K562 (cell line): ENCODE data around the gene FGF5. TPM values are rescaled to one million over a fixed set of nuclear protein-coding genes. Genes with fewer than 3 reads are reported as not detected.

ENCODE experiments used
- ADNP ChIP-seq: fragments of 200-800 bp; sonication (Bioruptor generic); IDR thresholded peaks from 2 replicates; pipeline ENCODE4 v1.6.1; 2016; ENCODE audit warnings: missing genetic modification characterization, missing compliant biosample characterization
- JUND ChIP-seq, 2 experiments: IDR thresholded peaks; 2 replicates in 1 of 2; 3 replicates in 1 of 2; pipeline ENCODE4 v1.6.1; 2011; ENCODE audit warnings: borderline replicate concordance in 2 of 2, low read depth in 2 of 2, low read length in 2 of 2, improper control_type of control experiment in 1 of 2, missing biosample characterization in 1 of 2, missing genetic modification characterization in 1 of 2, missing genetic modification reagents in 1 of 2
- NCOA1 ChIP-seq: fragments of 450-650 bp; IDR thresholded peaks from 2 replicates; pipeline ENCODE4 v1.6.1; 2016; ENCODE audit warnings: low read depth
- OTX1 ChIP-seq: fragments of 450-650 bp; formaldehyde crosslinking; IDR thresholded peaks from 2 replicates; pipeline ENCODE4 v1.4.0; 2022; ENCODE audit warnings: mild to moderate bottlenecking
- PHB ChIP-seq: fragments of 250-450 bp; sonication (Bioruptor Pico); IDR thresholded peaks from 2 replicates; pipeline ENCODE4 v1.5.0; 2021
- SMARCA4 ChIP-seq: fragments of 450-650 bp; IDR thresholded peaks from 2 replicates; pipeline ENCODE4 v1.6.1; 2016
- STAG1 ChIP-seq: sonication (generic); formaldehyde crosslinking; IDR thresholded peaks from 2 replicates; pipeline ENCODE4 v1.5.0; 2020; ENCODE audit warnings: missing genetic modification reagents, borderline replicate concordance
- ZEB2 ChIP-seq: fragments of 450-650 bp; IDR thresholded peaks from 2 replicates; pipeline ENCODE4 v1.6.1; 2016
- ZZZ3 ChIP-seq: fragments of 450-650 bp; IDR thresholded peaks from 2 replicates; pipeline ENCODE4 v1.6.1; 2016; ENCODE audit warnings: antibody characterized with exemption, mild to moderate bottlenecking, moderate library complexity
- polyA plus RNA-seq, 8 experiments: library from polyadenylated mRNA; depleted of rRNA in 4 of 8; stranded (reverse) in 5 of 8; unstranded in 3 of 8; fragments of >200 nt; fragmentation: Nextera tagmentation in 2 of 8; fragmentation: Illumina TruSeq in 1 of 8; extraction: Ambion mirVana in 2 of 8; extraction: Trizol in 1 of 8; gene quantifications; 2 replicates each; pipeline versions ENCODE4 v1.2.1 to v1.2.3, GENCODE V29; 2011 to 2014; ENCODE audit warnings: inconsistent platforms in 1 of 8, missing spikeins in 1 of 8
- total RNA-seq, 7 experiments: library from RNA; depleted of rRNA in 6 of 7; stranded (reverse); fragments of >200 nt in 6 of 7; fragmentation: Illumina TruSeq in 2 of 7; extraction: Trizol in 2 of 7; gene quantifications; 2 replicates each; pipeline versions ENCODE4 v1.2.1 to v1.2.3, GENCODE V29; 2011 to 2021; ENCODE audit warnings: low replicate concordance in 1 of 7
- TF ChIP-seq, protein P1 (sequence below), 2 experiments: IDR thresholded peaks; 2 replicates each; pipeline ENCODE4 v1.6.1; 2011; ENCODE audit warnings: borderline replicate concordance in 1 of 2, control low read depth in 1 of 2, low read depth in 1 of 2, low read length in 1 of 2, mild to moderate bottlenecking in 1 of 2, mixed read lengths in 1 of 2, moderate library complexity in 1 of 2; ENCODE audit not compliant: insufficient read depth in 1 of 2, insufficient read length in 1 of 2, poor library complexity in 1 of 2, severe bottlenecking in 1 of 2; ENCODE audit errors: extremely low read depth in 1 of 2
- TF ChIP-seq, protein P2 (sequence below): fragments of 450-650 bp; formaldehyde crosslinking; IDR thresholded peaks from 2 replicates; pipeline ENCODE4 v1.4.0; 2020; ENCODE audit warnings: mild to moderate bottlenecking, moderate library complexity
- TF ChIP-seq, protein P3 (sequence below), 2 experiments: fragments of 450-650 bp; formaldehyde crosslinking in 1 of 2; IDR thresholded peaks; 2 replicates each; pipeline versions ENCODE4 v1.4.0 to v1.6.1; 2014 to 2020; ENCODE audit warnings: mild to moderate bottlenecking in 2 of 2, borderline replicate concordance in 1 of 2, low read depth in 1 of 2
- TF ChIP-seq, protein P4 (sequence below): IDR thresholded peaks from 2 replicates; pipeline ENCODE4 v1.6.1; 2011; ENCODE audit warnings: borderline replicate concordance, low read depth, mild to moderate bottlenecking, moderate library complexity, low read length; ENCODE audit not compliant: insufficient read depth, poor library complexity, severe bottlenecking

FGF5 gene
- total and polyA plus RNA-seq, 9 of the 15 experiments (the other 6 are each of a cell fraction or from before 2014, with no cell fraction given): 0.38 to 2.7 (median 1.1) TPM

DNA sequence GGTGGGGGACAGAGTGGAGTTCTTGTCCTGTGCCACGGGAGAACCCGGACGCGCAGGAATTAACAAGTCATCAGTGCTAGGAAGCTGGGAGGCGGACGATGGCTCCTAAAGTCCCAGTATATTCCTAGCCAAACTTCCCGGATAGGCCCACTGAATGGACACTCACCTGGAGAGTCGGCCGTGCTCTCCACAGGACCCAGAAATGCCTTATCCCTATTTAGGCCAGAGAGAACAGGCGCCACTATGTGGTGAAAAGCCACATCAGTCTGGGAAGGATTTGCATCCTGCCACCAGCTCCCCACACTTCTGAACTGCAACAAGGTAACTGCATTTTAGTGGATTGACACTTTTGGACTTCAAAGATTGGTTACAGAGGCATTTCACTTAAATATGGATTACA lies 70.1 kb downstream of the FGF5 start (continued):
- TF ChIP-seq, protein P1, sequence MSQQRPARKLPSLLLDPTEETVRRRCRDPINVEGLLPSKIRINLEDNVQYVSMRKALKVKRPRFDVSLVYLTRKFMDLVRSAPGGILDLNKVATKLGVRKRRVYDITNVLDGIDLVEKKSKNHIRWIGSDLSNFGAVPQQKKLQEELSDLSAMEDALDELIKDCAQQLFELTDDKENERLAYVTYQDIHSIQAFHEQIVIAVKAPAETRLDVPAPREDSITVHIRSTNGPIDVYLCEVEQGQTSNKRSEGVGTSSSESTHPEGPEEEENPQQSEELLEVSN (IDR thresholded peaks at IDR 0.05; ENCODE audit: borderline replicate concordance in 1 of 2, extremely low read depth in 1 of 2, insufficient read depth in 1 of 2, insufficient read length in 1 of 2, low read depth in 1 of 2, low read length in 1 of 2, poor library complexity in 1 of 2, severe bottlenecking in 1 of 2): no peak
- TF ChIP-seq, protein P2, sequence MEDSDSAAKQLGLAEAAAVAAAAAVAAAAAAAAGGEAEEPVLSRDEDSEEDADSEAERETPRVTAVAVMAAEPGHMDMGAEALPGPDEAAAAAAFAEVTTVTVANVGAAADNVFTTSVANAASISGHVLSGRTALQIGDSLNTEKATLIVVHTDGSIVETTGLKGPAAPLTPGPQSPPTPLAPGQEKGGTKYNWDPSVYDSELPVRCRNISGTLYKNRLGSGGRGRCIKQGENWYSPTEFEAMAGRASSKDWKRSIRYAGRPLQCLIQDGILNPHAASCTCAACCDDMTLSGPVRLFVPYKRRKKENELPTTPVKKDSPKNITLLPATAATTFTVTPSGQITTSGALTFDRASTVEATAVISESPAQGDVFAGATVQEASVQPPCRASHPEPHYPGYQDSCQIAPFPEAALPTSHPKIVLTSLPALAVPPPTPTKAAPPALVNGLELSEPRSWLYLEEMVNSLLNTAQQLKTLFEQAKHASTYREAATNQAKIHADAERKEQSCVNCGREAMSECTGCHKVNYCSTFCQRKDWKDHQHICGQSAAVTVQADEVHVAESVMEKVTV: peak; percentile 54; the same call in 1 of the 2 replicates
- no peak for TF ChIP-seq NCOA1
- TF ChIP-seq, protein P3, sequence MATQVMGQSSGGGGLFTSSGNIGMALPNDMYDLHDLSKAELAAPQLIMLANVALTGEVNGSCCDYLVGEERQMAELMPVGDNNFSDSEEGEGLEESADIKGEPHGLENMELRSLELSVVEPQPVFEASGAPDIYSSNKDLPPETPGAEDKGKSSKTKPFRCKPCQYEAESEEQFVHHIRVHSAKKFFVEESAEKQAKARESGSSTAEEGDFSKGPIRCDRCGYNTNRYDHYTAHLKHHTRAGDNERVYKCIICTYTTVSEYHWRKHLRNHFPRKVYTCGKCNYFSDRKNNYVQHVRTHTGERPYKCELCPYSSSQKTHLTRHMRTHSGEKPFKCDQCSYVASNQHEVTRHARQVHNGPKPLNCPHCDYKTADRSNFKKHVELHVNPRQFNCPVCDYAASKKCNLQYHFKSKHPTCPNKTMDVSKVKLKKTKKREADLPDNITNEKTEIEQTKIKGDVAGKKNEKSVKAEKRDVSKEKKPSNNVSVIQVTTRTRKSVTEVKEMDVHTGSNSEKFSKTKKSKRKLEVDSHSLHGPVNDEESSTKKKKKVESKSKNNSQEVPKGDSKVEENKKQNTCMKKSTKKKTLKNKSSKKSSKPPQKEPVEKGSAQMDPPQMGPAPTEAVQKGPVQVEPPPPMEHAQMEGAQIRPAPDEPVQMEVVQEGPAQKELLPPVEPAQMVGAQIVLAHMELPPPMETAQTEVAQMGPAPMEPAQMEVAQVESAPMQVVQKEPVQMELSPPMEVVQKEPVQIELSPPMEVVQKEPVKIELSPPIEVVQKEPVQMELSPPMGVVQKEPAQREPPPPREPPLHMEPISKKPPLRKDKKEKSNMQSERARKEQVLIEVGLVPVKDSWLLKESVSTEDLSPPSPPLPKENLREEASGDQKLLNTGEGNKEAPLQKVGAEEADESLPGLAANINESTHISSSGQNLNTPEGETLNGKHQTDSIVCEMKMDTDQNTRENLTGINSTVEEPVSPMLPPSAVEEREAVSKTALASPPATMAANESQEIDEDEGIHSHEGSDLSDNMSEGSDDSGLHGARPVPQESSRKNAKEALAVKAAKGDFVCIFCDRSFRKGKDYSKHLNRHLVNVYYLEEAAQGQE (IDR thresholded peaks at IDR 0.05; ENCODE audit: borderline replicate concordance): peak; percentile 62; the same call in 1 of the 2 replicates
- TF ChIP-seq, protein P3 (CRISPR knock-in tag; IDR thresholded peaks at IDR 0.05; ENCODE audit: low read depth): no peak
- no peak for TF ChIP-seq PHB (CRISPR knock-in tag)
- TF ChIP-seq, protein P4, sequence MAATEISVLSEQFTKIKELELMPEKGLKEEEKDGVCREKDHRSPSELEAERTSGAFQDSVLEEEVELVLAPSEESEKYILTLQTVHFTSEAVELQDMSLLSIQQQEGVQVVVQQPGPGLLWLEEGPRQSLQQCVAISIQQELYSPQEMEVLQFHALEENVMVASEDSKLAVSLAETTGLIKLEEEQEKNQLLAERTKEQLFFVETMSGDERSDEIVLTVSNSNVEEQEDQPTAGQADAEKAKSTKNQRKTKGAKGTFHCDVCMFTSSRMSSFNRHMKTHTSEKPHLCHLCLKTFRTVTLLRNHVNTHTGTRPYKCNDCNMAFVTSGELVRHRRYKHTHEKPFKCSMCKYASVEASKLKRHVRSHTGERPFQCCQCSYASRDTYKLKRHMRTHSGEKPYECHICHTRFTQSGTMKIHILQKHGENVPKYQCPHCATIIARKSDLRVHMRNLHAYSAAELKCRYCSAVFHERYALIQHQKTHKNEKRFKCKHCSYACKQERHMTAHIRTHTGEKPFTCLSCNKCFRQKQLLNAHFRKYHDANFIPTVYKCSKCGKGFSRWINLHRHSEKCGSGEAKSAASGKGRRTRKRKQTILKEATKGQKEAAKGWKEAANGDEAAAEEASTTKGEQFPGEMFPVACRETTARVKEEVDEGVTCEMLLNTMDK: peak; percentile 83
- no peak for TF ChIP-seq ADNP (tag)
- no peak for TF ChIP-seq OTX1
- TF ChIP-seq SMARCA4: peak; percentile 78; the same call in 1 of the 2 replicates
- TF ChIP-seq JUND (IDR thresholded peaks at IDR 0.05; ENCODE audit: borderline replicate concordance, low read depth, low read length): 0 out of 2 replicates have a peak, but pooled peaks have one; percentile 25
- TF ChIP-seq JUND (tag; IDR thresholded peaks at IDR 0.05; ENCODE audit: borderline replicate concordance, low read depth, low read length): no peak
- peak; percentile 67; the same call in 1 of the 2 replicates for TF ChIP-seq STAG1 (CRISPR knock-in tag)
- TF ChIP-seq ZEB2: peak; percentile 60; the same call in 1 of the 2 replicates
- no peak for TF ChIP-seq ZZZ3
